Vagina (tissue), 2 donors: ENCODE data around the gene TAF1B. TPM values are rescaled to one million over a fixed set of nuclear protein-coding genes. Genes with fewer than 3 reads are reported as not detected.

ENCODE experiments used
- DNase-seq, 2 donors: peaks; one replicate each; pipeline ENCODE4 v3.0.0-alpha.2; 2017; ENCODE audit errors: extremely low spot score in 2 of 2
- H3K27ac ChIP-seq: fragments of 200-600 bp; sonication (generic); one replicate; pipeline ENCODE4 v1.5.1; 2019
- H3K27me3 ChIP-seq: fragments of 200-600 bp; sonication (generic); one replicate; pipeline ENCODE4 v1.5.1; 2019
- H3K36me3 ChIP-seq, 2 donors: fragments of 200-600 bp; sonication (generic); one replicate each; pipeline ENCODE4 v1.5.1; 2017 to 2019
- H3K4me1 ChIP-seq: fragments of 200-600 bp; sonication (generic); one replicate; pipeline ENCODE4 v1.5.1; 2019
- H3K4me3 ChIP-seq, 2 donors: fragments of 200-600 bp; sonication (generic); 1 replicate in 1 of 2; 2 replicates in 1 of 2; pipeline ENCODE4 v1.5.1; 2016 to 2019
- H3K9me3 ChIP-seq: fragments of 200-600 bp; sonication (generic); one replicate; pipeline ENCODE4 v1.5.1; 2019
- CTCF ChIP-seq, 3 experiments: fragments of 450-650 bp in 2 of 3; fragments of 200-600 bp in 1 of 3; sonication (generic) in 1 of 3; IDR thresholded peaks; one replicate each; pipeline ENCODE4 v1.5.1; 2017 to 2019; ENCODE audit warnings: antibody characterized with exemption in 3 of 3, mild to moderate bottlenecking in 2 of 3, moderate library complexity in 2 of 3
- POLR2A ChIP-seq, 2 donors: fragments of 450-650 bp; IDR thresholded peaks; one replicate each; pipeline ENCODE4 v1.6.1; 2017; ENCODE audit warnings: antibody characterized with exemption in 2 of 2, mild to moderate bottlenecking in 2 of 2, moderate library complexity in 2 of 2
- POLR2AphosphoS5 ChIP-seq, 2 donors: sonication (generic); formaldehyde crosslinking; IDR thresholded peaks; one replicate each; pipeline ENCODE4 v1.9.0; 2017; ENCODE audit warnings: antibody characterized with exemption in 2 of 2, mild to moderate bottlenecking in 2 of 2, low read depth in 1 of 2; ENCODE audit not compliant: insufficient read depth in 1 of 2
- intact Hi-C: fragments of 100-400 bp; cut with DNase I; formaldehyde crosslinking; loops from one replicate; pipeline ENCODE4 v1.15.1; 2023
- total RNA-seq: library from RNA; depleted of rRNA; stranded (reverse); fragments of >200 nt; gene quantifications from one replicate; pipeline ENCODE4 v1.2.3, GENCODE V29; 2016

TAF1B gene
- total RNA-seq, result 20.1 TPM

- Histone ChIP-seq H3K4me3 (peak within 1 kb of the TSS; percentile 60 to 75), H3K9me3 (no peaks in the 10 kb centered on the region), H3K36me3 (peaks cover 0 to 10% of the 10 kb centered on the region in 2 donors), H3K27ac (peak within 1 kb of the TSS; percentile 82), H3K27me3 (no peaks in the 10 kb centered on the region), H3K4me1 (peaks cover 37% of the 10 kb centered on the region)
- DNase-seq, result peak in 1 of 2 donors; percentile 91
- intact Hi-C loops, result no loop called here
- TF ChIP-seq POLR2A (IDR thresholded peaks at IDR 0.05) (peak in 1 of 2 donors; percentile 23), CTCF (IDR thresholded peaks at IDR 0.05) (no peak), POLR2AphosphoS5 (IDR thresholded peaks at IDR 0.05; ENCODE audit: insufficient read depth in 1 of 2, low read depth in 1 of 2) (peak; percentile 64 to 95)
Measured at GRCh38 chr2:9843229-9844035, at the start of gene TAF1B. TAF1B (plus strand) TSS chr2:9843474; CDS start chr2:9843542, 68 bp downstream.

DNA sequence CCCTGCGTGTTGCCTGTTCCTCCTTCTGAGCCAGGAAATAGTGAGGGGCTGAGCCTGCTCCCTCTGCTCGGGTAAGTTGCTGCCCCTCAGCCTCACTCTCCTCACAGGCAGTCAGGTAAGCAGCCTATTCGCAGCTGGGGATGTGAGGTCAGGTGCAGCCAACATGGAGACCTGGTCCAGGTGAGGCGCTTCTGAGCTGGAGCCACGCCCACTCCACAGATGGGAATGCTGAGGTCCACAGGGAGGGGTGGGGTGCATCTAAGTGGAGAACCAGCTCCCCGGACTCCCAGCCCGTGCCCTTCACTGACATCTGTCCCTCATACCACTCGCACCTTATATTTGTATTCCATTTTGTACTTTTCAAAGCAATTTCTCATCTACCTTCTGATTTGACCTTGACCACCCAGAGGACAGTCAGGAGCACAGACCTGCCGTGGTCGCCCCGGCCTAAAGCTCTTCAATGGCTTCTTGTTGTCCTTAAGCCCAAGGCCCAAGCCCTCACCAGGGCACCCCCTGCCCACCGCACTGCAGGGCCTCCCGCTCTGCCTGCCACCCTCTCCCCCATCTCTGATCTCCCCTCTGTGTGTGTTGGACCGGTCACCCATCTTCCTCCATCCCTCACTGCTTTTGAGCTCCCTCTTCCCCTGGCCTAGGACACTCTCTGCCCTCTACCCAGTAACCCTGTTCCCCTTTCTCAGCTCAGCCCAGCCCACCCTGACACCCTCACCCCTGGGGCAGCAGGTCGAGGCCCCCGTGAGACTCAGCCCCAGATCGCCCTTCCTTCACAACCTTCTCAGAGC, 49.2 kb upstream of the TAF1B start:
- DNase-seq, result no peak
- no peak overlapping the region for H3K27ac ChIP-seq
- no peaks in the 10 kb centered on the region for H3K27me3 ChIP-seq
- no peak overlapping the region for H3K4me3 ChIP-seq
- intact Hi-C loops, result no loop called here
- TF ChIP-seq POLR2AphosphoS5 (IDR thresholded peaks at IDR 0.05; ENCODE audit: insufficient read depth in 1 of 2, low read depth in 1 of 2) (no peak), POLR2A (IDR thresholded peaks at IDR 0.05) (no peak), CTCF (IDR thresholded peaks at IDR 0.05) (no peak)
- no peaks in the 10 kb centered on the region for H3K9me3 ChIP-seq
- no peaks in the 10 kb centered on the region for H3K36me3 ChIP-seq
- H3K4me1 ChIP-seq, result peaks cover 2% of the 10 kb centered on the region

DNA sequence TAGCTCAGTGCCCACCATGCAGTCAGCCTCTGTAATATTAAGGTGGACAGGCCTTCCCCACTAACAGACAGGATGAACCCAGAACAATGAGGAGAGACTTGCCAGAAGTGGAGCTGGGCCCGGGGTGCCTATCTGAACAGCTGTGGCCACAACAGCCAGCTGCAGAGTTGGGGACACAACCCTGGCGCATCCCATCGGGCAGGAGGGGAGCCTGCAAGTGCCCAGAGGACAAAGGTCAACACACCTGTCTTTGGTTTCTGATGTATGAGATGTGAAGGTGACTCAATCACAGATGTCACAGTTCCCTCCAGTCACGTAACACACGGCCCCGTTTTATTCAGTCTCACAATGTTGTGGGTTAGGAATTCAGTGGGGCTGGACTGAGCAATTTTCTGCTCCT, 48.2 kb upstream of the TAF1B start:
- TF ChIP-seq POLR2A (IDR thresholded peaks at IDR 0.05), result no peak
- no peak for TF ChIP-seq POLR2AphosphoS5 (IDR thresholded peaks at IDR 0.05; ENCODE audit: insufficient read depth in 1 of 2, low read depth in 1 of 2)
- no peak for TF ChIP-seq CTCF (IDR thresholded peaks at IDR 0.05)
- Histone ChIP-seq H3K4me1 (peaks cover 11% of the 10 kb centered on the region), H3K9me3 (no peaks in the 10 kb centered on the region), H3K4me3 (no peak overlapping the region), H3K27me3 (no peaks in the 10 kb centered on the region), H3K36me3 (no peaks in the 10 kb centered on the region), H3K27ac (no peak overlapping the region)
- intact Hi-C loops, result no loop called here
- DNase-seq, result no peak

- intact Hi-C loops, result no loop called here
- H3K9me3 ChIP-seq, result no peaks in the 10 kb centered on the region
- no peak overlapping the region for H3K4me3 ChIP-seq
- TF ChIP-seq POLR2A (IDR thresholded peaks at IDR 0.05), result no peak
- no peak for TF ChIP-seq CTCF (IDR thresholded peaks at IDR 0.05)
- TF ChIP-seq POLR2AphosphoS5 (IDR thresholded peaks at IDR 0.05; ENCODE audit: insufficient read depth in 1 of 2, low read depth in 1 of 2), result no peak
- peaks cover 24% of the 10 kb centered on the region for H3K4me1 ChIP-seq
- H3K27ac ChIP-seq, result no peak overlapping the region
- no peak for DNase-seq
- no peaks in the 10 kb centered on the region for H3K36me3 ChIP-seq
- H3K27me3 ChIP-seq, result no peaks in the 10 kb centered on the region
Measured at GRCh38 chr2:9796056-9797010, 46.9 kb upstream of the TAF1B start.
